HEK293 (cell line): ENCODE measurements around the gene BCL11B.

ENCODE experiments used
- PRDM6 ChIP-seq: fragments of 450-650 bp; formaldehyde crosslinking; IDR thresholded peaks from 2 replicates; pipeline ENCODE4 v1.5.1; 2017; ENCODE audit warnings: missing biosample characterization, missing genetic modification characterization
- REST ChIP-seq: fragments of 450-650 bp; formaldehyde crosslinking; IDR thresholded peaks from 2 replicates; pipeline ENCODE4 v1.5.1; 2016; ENCODE audit warnings: missing biosample characterization, missing genetic modification characterization
- SP7 ChIP-seq: fragments of 450-650 bp; formaldehyde crosslinking; IDR thresholded peaks from 2 replicates; pipeline ENCODE4 v1.5.1; 2016; ENCODE audit warnings: missing biosample characterization, missing genetic modification characterization
- ZIC2 ChIP-seq: fragments of 450-650 bp; formaldehyde crosslinking; IDR thresholded peaks from 2 replicates; pipeline ENCODE4 v1.5.1; 2016; ENCODE audit warnings: missing biosample characterization, missing genetic modification characterization
- ZNF16 ChIP-seq: fragments of 450-650 bp; formaldehyde crosslinking; IDR thresholded peaks from 2 replicates; pipeline ENCODE4 v1.5.1; 2016; ENCODE audit warnings: low read depth, missing biosample characterization, missing genetic modification characterization
- ZNF18 ChIP-seq: fragments of 450-650 bp; formaldehyde crosslinking; IDR thresholded peaks from 2 replicates; pipeline ENCODE4 v1.5.1; 2016; ENCODE audit warnings: missing biosample characterization, missing genetic modification characterization
- ZNF223 ChIP-seq: fragments of 450-650 bp; formaldehyde crosslinking; IDR thresholded peaks from 2 replicates; pipeline ENCODE4 v1.5.1; 2016; ENCODE audit warnings: missing biosample characterization, missing genetic modification characterization
- ZNF248 ChIP-seq: fragments of 450-650 bp; formaldehyde crosslinking; IDR thresholded peaks from 2 replicates; pipeline ENCODE4 v1.5.1; 2017; ENCODE audit warnings: missing biosample characterization, missing genetic modification characterization
- ZNF274 ChIP-seq, 2 experiments: fragments of 200-500 bp in 1 of 2; fragments of 450-650 bp in 1 of 2; sonication (Bioruptor generic) in 1 of 2; formaldehyde crosslinking in 1 of 2; IDR thresholded peaks; 2 replicates each; pipeline versions ENCODE4 v1.5.1 to v1.6.1; 2014 to 2016; ENCODE audit warnings: borderline replicate concordance in 1 of 2, inconsistent platforms in 1 of 2, low read length in 1 of 2, missing biosample characterization in 1 of 2, missing genetic modification characterization in 1 of 2
- ZNF292 ChIP-seq: fragments of 450-650 bp; formaldehyde crosslinking; IDR thresholded peaks from 2 replicates; pipeline ENCODE4 v1.5.1; 2016; ENCODE audit warnings: low read depth, missing biosample characterization, missing genetic modification characterization, borderline replicate concordance
- ZNF580 ChIP-seq: fragments of 450-650 bp; formaldehyde crosslinking; IDR thresholded peaks from 2 replicates; pipeline ENCODE4 v1.5.1; 2016; ENCODE audit warnings: missing biosample characterization, missing genetic modification characterization
- ZNF707 ChIP-seq: fragments of 450-650 bp; formaldehyde crosslinking; IDR thresholded peaks from 2 replicates; pipeline ENCODE4 v1.5.1; 2016; ENCODE audit warnings: missing biosample characterization, missing genetic modification characterization
- ZNF768 ChIP-seq: fragments of 450-650 bp; formaldehyde crosslinking; IDR thresholded peaks from 2 replicates; pipeline ENCODE4 v1.5.1; 2018; ENCODE audit warnings: missing biosample characterization, mild to moderate bottlenecking, missing genetic modification characterization
- ZNF777 ChIP-seq: fragments of 450-650 bp; formaldehyde crosslinking; IDR thresholded peaks from 2 replicates; pipeline ENCODE4 v1.5.1; 2017; ENCODE audit warnings: missing biosample characterization, missing genetic modification characterization, borderline replicate concordance
- TF ChIP-seq, protein P1 (sequence below): fragments of 450-650 bp; formaldehyde crosslinking; IDR thresholded peaks from 2 replicates; pipeline ENCODE4 v1.5.1; 2016; ENCODE audit warnings: missing biosample characterization, missing genetic modification characterization, borderline replicate concordance
- TF ChIP-seq, protein P2 (sequence below): fragments of 450-650 bp; formaldehyde crosslinking; IDR thresholded peaks from 2 replicates; pipeline ENCODE4 v1.5.1; 2016; ENCODE audit warnings: missing biosample characterization, missing genetic modification characterization
- TF ChIP-seq, protein P3 (sequence below): fragments of 450-650 bp; formaldehyde crosslinking; IDR thresholded peaks from 2 replicates; pipeline ENCODE4 v1.5.1; 2016; ENCODE audit warnings: missing biosample characterization, missing genetic modification characterization

BCL11B gene

DNA sequence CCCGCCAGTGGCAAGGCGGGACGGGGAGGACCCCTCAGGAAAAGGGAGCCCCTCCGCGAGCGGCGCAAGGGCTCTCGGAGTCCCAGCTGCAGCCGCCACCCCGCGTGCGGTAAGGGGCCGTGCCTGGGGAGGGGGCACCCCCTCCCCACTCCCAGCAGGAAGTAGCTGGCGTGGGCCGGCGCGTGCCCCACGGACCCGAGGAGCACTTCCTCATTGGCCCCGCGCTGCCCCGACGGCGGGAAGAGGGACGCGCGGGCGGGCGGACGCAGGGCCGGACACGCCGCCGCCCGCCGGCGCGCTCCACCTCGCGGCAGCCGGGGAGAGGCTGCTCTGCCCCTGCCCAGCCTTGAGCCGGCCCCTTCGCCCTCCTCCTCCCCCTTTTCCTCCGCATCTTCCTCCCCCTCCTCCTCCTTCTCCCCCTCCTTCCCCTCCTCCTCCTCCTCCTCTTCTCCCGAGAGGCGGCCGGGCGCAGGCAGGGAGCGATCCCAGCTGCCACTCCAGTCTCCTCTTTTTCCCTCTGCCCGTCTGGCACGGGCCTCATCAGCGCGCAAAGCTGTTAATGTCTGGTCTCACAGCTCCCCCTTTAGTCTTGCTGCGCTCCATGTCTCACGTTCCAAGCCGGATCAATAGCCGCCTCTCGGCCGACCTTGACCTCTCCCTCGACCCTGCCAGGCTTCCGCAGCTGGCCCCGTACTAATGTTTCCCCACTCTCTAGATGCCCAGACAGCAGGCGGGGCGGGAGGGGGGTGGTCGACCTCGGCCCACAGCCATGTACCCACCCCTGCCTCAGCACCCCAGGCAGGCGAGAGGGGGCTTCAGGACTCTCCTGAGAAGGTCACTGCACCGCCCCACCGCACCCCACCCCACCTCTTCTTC is 2.6 kb upstream of the BCL11B start (continued):
- TF ChIP-seq, protein P1, sequence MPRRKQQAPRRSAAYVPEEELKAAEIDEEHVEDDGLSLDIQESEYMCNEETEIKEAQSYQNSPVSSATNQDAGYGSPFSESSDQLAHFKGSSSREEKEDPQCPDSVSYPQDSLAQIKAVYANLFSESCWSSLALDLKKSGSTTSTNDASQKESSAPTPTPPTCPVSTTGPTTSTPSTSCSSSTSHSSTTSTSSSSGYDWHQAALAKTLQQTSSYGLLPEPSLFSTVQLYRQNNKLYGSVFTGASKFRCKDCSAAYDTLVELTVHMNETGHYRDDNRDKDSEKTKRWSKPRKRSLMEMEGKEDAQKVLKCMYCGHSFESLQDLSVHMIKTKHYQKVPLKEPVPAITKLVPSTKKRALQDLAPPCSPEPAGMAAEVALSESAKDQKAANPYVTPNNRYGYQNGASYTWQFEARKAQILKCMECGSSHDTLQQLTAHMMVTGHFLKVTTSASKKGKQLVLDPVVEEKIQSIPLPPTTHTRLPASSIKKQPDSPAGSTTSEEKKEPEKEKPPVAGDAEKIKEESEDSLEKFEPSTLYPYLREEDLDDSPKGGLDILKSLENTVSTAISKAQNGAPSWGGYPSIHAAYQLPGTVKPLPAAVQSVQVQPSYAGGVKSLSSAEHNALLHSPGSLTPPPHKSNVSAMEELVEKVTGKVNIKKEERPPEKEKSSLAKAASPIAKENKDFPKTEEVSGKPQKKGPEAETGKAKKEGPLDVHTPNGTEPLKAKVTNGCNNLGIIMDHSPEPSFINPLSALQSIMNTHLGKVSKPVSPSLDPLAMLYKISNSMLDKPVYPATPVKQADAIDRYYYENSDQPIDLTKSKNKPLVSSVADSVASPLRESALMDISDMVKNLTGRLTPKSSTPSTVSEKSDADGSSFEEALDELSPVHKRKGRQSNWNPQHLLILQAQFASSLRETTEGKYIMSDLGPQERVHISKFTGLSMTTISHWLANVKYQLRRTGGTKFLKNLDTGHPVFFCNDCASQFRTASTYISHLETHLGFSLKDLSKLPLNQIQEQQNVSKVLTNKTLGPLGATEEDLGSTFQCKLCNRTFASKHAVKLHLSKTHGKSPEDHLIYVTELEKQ (tag by site-specific recombination), result peak; percentile 73; the same call in 1 of the 2 replicates
- TF ChIP-seq ZNF18 (tag by site-specific recombination), result 0 out of 2 replicates have a peak, but pooled peaks have one; percentile 38
- TF ChIP-seq ZNF292, result no peak
- TF ChIP-seq ZNF16, result no peak
- TF ChIP-seq ZIC2 (tag by site-specific recombination), result peak; percentile 55
- peak; percentile 87 for TF ChIP-seq ZNF223 (tag by site-specific recombination)
- TF ChIP-seq ZNF580 (tag by site-specific recombination), result peak; percentile 21; the same call in 1 of the 2 replicates
- TF ChIP-seq ZNF768, result no peak
- no peak for TF ChIP-seq ZNF274 (IDR thresholded peaks at IDR 0.05; ENCODE audit: low read length)
- no peak for TF ChIP-seq ZNF274 (tag by site-specific recombination; IDR thresholded peaks at IDR 0.05; ENCODE audit: borderline replicate concordance)
- TF ChIP-seq, protein P2, sequence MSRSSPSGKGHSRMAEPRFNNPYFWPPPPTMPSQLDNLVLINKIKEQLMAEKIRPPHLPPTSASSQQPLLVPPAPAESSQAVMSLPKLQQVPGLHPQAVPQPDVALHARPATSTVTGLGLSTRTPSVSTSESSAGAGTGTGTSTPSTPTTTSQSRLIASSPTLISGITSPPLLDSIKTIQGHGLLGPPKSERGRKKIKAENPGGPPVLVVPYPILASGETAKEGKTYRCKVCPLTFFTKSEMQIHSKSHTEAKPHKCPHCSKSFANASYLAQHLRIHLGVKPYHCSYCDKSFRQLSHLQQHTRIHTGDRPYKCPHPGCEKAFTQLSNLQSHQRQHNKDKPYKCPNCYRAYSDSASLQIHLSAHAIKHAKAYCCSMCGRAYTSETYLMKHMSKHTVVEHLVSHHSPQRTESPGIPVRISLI (tag by site-specific recombination), result no peak
- peak; percentile 93 for TF ChIP-seq ZNF777
- TF ChIP-seq PRDM6 (tag by site-specific recombination), result no peak; the same call in 1 of the 2 replicates
- TF ChIP-seq ZNF248 (tag by site-specific recombination), result no peak
- peak; percentile 92 for TF ChIP-seq SP7 (tag by site-specific recombination)
- TF ChIP-seq ZNF707 (tag by site-specific recombination), result no peak
- TF ChIP-seq REST, result no peak
- TF ChIP-seq, protein P3, sequence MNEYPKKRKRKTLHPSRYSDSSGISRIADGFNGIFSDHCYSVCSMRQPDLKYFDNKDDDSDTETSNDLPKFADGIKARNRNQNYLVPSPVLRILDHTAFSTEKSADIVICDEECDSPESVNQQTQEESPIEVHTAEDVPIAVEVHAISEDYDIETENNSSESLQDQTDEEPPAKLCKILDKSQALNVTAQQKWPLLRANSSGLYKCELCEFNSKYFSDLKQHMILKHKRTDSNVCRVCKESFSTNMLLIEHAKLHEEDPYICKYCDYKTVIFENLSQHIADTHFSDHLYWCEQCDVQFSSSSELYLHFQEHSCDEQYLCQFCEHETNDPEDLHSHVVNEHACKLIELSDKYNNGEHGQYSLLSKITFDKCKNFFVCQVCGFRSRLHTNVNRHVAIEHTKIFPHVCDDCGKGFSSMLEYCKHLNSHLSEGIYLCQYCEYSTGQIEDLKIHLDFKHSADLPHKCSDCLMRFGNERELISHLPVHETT (tag by site-specific recombination), result peak; percentile 93
